ENCODE data around the gene AAK1.

Gene AAK1

GRCh38 chr2:69572641-69573040 lies 70.9 kb downstream of the AAK1 start:
- peak; percentile 60 for DNase-seq
- Histone ChIP-seq H3K36me3 (replicated peaks) (no peaks in the 10 kb centered on the region), H3K27me3 (replicated peaks) (no peaks in the 10 kb centered on the region), H3K27ac (peak overlapping the region; percentile 19), H3K4me3 (ENCODE audit: low read depth, low read length) (no peak overlapping the region)
- TF ChIP-seq CTCF (IDR thresholded peaks at IDR 0.05; ENCODE audit: low read depth, low read length, missing control alignments), result no peak
- in situ Hi-C loops (cut with HindIII; ENCODE audit: low pct_ligation_motif_present, low sequenced_read_pairs), result no loop called here

GRCh38 chr2:69571189-69571588 lies 72.3 kb downstream of the AAK1 start:
- no peak for DNase-seq
- in situ Hi-C loops (cut with HindIII; ENCODE audit: low pct_ligation_motif_present, low sequenced_read_pairs), result no loop called here
- Histone ChIP-seq H3K4me3 (ENCODE audit: low read depth, low read length) (no peak overlapping the region), H3K36me3 (replicated peaks) (no peaks in the 10 kb centered on the region), H3K27ac (no peak overlapping the region), H3K27me3 (replicated peaks) (no peaks in the 10 kb centered on the region)
- TF ChIP-seq CTCF (IDR thresholded peaks at IDR 0.05; ENCODE audit: low read depth, low read length, missing control alignments), result no peak

- no peak for DNase-seq
- Histone ChIP-seq H3K4me3 (ENCODE audit: low read depth, low read length) (no peak overlapping the region), H3K27ac (no peak overlapping the region), H3K27me3 (replicated peaks) (no peaks in the 10 kb centered on the region), H3K36me3 (replicated peaks) (peaks cover 2% of the 10 kb centered on the region)
- in situ Hi-C loops (cut with HindIII; ENCODE audit: low pct_ligation_motif_present, low sequenced_read_pairs), result no loop called here
- TF ChIP-seq CTCF (IDR thresholded peaks at IDR 0.05; ENCODE audit: low read depth, low read length, missing control alignments), result no peak
Measured at GRCh38 chr2:69570474-69570873, 73.1 kb downstream of the AAK1 start.

- Histone ChIP-seq H3K36me3 (replicated peaks) (peaks cover 4% of the 10 kb centered on the region), H3K27me3 (replicated peaks) (no peaks in the 10 kb centered on the region), H3K4me3 (ENCODE audit: low read depth, low read length) (no peak overlapping the region), H3K27ac (no peak overlapping the region)
- no peak for TF ChIP-seq CTCF (IDR thresholded peaks at IDR 0.05; ENCODE audit: low read depth, low read length, missing control alignments)
- in situ Hi-C loops (cut with HindIII; ENCODE audit: low pct_ligation_motif_present, low sequenced_read_pairs), result no loop called here
- DNase-seq, result no peak
Measured at GRCh38 chr2:69567909-69568300, 75.6 kb downstream of the AAK1 start.

GRCh38 chr2:69567157-69567908 lies 76.2 kb downstream of the AAK1 start:
- H3K27me3 ChIP-seq (replicated peaks), result no peaks in the 10 kb centered on the region
- peak overlapping the region; percentile 5 for H3K27ac ChIP-seq
- H3K36me3 ChIP-seq (replicated peaks), result peaks cover 4% of the 10 kb centered on the region
- H3K4me3 ChIP-seq (ENCODE audit: low read depth, low read length), result no peak overlapping the region
- DNase-seq, result peak; percentile 25
- in situ Hi-C loops (cut with HindIII; ENCODE audit: low pct_ligation_motif_present, low sequenced_read_pairs), result no loop called here
- TF ChIP-seq CTCF (IDR thresholded peaks at IDR 0.05; ENCODE audit: low read depth, low read length, missing control alignments), result peak; percentile 1

- DNase-seq, result no peak
- in situ Hi-C loops (cut with HindIII; ENCODE audit: low pct_ligation_motif_present, low sequenced_read_pairs), result no loop called here
- TF ChIP-seq CTCF (IDR thresholded peaks at IDR 0.05; ENCODE audit: low read depth, low read length, missing control alignments), result no peak
- Histone ChIP-seq H3K27me3 (replicated peaks) (no peaks in the 10 kb centered on the region), H3K4me3 (ENCODE audit: low read depth, low read length) (no peak overlapping the region), H3K27ac (peak overlapping the region; percentile 5), H3K36me3 (replicated peaks) (peaks cover 4% of the 10 kb centered on the region)
Measured at GRCh38 chr2:69566669-69567068, 76.9 kb downstream of the AAK1 start.
